SU-DHL-6 (cell line): ENCODE data around the gene CUX1.

Experiments used
- H2AFZ ChIP-seq: fragments of 200-600 bp; sonication (generic); 2 replicates; pipeline ENCODE4 v1.6.1; 2014; ENCODE audit warnings: low read depth, mild to moderate bottlenecking, moderate library complexity, mixed read lengths, antibody characterized with exemption, low read length; ENCODE audit not compliant: severe bottlenecking
- H3F3A ChIP-seq: fragments of 200-600 bp; shearing (Covaris generic); 2 replicates; pipeline ENCODE4 v1.6.0; 2016; ENCODE audit warnings: antibody characterized with exemption, mild to moderate bottlenecking; ENCODE audit not compliant: insufficient read depth
- H3K27ac ChIP-seq: fragments of 200-600 bp; sonication (generic); 2 replicates; pipeline ENCODE4 v1.5.1; 2016; ENCODE audit warnings: low read depth, mild to moderate bottlenecking, low read length, moderate library complexity, mixed read lengths
- H3K27me3 ChIP-seq: fragments of 200-600 bp; sonication (generic), shearing (Covaris generic); 2 replicates; pipeline ENCODE4 v1.6.0; 2014; ENCODE audit warnings: mild to moderate bottlenecking, low read length
- H3K36me3 ChIP-seq: fragments of 200-600 bp; sonication (generic); 2 replicates; pipeline ENCODE4 v1.6.1; 2014; ENCODE audit warnings: mild to moderate bottlenecking, low read length, mixed read lengths
- H3K4me2 ChIP-seq: fragments of 300-600, 200-600 bp; shearing (Covaris generic), sonication (generic); 2 replicates; pipeline ENCODE4 v1.6.0; 2014; ENCODE audit warnings: low read length, low read depth, mild to moderate bottlenecking; ENCODE audit not compliant: poor library complexity, severe bottlenecking
- H3K4me3 ChIP-seq: fragments of 200-600 bp; sonication (generic); 2 replicates; pipeline ENCODE4 v1.5.1; 2014; ENCODE audit warnings: antibody characterized with exemption, low read length, mild to moderate bottlenecking, mixed read lengths; ENCODE audit not compliant: insufficient read depth, poor library complexity, severe bottlenecking
- H3K79me2 ChIP-seq: fragments of 200-600 bp; sonication (generic); 2 replicates; pipeline ENCODE4 v1.6.1; 2014; ENCODE audit warnings: mild to moderate bottlenecking, low read length, moderate library complexity; ENCODE audit not compliant: insufficient read depth
- H3K9ac ChIP-seq: fragments of 200-600 bp; sonication (generic); 2 replicates; pipeline ENCODE4 v1.7.0; 2014; ENCODE audit warnings: mild to moderate bottlenecking, low read length
- H3K9me2 ChIP-seq: fragments of 200-600 bp; sonication (generic); replicated peaks from 2 replicates; pipeline ENCODE4 v1.6.1; 2014; ENCODE audit warnings: low read length; ENCODE audit not compliant: insufficient read depth
- H3K9me3 ChIP-seq: fragments of 200-600 bp; sonication (generic); 2 replicates; pipeline ENCODE4 v1.6.1; 2014; ENCODE audit warnings: low read length, mixed read lengths; ENCODE audit not compliant: insufficient read depth
- H4K20me1 ChIP-seq: fragments of 200-600 bp; sonication (generic); 2 replicates; pipeline ENCODE4 v1.6.1; 2014; ENCODE audit warnings: low read depth, mild to moderate bottlenecking, antibody characterized with exemption, low read length, moderate library complexity, mixed read lengths
- EZH2phosphoT487 ChIP-seq: fragments of 200-600 bp; sonication (generic), shearing (Covaris generic); conservative IDR thresholded peaks from 2 replicates; pipeline ENCODE4 v1.6.1; 2018; ENCODE audit warnings: mild to moderate bottlenecking, antibody characterized with exemption, low read length, moderate library complexity, mixed read lengths
- TF ChIP-seq, protein P1 (sequence below): fragments of 200-600 bp; sonication (generic); IDR thresholded peaks from one replicate; pipeline ENCODE4 v1.5.1; 2017; ENCODE audit warnings: antibody characterized with exemption, mild to moderate bottlenecking, low read length, moderate library complexity; ENCODE audit not compliant: insufficient read depth, poor library complexity, severe bottlenecking

CUX1 gene

DNA sequence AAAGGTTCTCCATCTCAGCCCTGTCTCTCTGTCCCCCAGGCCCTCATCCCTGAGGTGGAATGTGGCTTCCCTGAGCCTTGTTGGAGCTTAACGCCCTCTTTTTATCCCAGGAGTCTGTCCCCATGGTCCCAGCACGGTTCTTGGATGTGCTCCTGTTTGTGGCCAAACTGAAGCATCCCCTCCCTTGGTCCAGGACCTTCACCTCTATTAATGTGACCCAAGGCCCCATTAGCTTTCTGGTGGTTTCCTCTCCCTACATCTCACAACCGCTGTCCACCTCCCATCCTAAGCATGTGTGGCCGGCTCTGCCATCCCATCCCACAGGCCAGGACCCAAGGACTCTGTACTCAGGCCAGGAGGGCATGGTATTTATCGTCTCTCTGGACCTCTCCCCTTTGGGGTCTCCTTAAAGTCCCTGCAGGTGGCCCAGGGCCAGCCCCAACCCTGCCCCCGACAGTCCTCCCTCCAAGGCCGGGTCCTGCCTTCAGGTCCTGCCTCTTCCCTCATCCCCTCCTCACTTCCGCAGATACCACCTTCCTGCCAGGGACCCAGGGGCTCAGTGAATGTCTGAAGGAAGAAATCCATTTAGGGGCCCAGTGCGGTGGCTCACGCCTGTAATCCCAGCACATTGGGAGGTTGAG is 453.9 kb downstream of the CUX1 start:
- Histone ChIP-seq H3K4me3 (no peak overlapping the region), H3K27me3 (no peaks in the 10 kb centered on the region), H3K27ac (no peak overlapping the region), H4K20me1 (no peaks in the 10 kb centered on the region), H3K9ac (no peak overlapping the region), H3K9me3 (no peaks in the 10 kb centered on the region), H3F3A (no peaks in the 10 kb centered on the region), H3K4me2 (no peak overlapping the region), H3K9me2 (no peaks in the 10 kb centered on the region), H3K36me3 (no peaks in the 10 kb centered on the region), H3K79me2 (no peaks in the 10 kb centered on the region), H2AFZ (no peak overlapping the region)
- TF ChIP-seq EZH2phosphoT487 = no peak
- TF ChIP-seq, protein P1, sequence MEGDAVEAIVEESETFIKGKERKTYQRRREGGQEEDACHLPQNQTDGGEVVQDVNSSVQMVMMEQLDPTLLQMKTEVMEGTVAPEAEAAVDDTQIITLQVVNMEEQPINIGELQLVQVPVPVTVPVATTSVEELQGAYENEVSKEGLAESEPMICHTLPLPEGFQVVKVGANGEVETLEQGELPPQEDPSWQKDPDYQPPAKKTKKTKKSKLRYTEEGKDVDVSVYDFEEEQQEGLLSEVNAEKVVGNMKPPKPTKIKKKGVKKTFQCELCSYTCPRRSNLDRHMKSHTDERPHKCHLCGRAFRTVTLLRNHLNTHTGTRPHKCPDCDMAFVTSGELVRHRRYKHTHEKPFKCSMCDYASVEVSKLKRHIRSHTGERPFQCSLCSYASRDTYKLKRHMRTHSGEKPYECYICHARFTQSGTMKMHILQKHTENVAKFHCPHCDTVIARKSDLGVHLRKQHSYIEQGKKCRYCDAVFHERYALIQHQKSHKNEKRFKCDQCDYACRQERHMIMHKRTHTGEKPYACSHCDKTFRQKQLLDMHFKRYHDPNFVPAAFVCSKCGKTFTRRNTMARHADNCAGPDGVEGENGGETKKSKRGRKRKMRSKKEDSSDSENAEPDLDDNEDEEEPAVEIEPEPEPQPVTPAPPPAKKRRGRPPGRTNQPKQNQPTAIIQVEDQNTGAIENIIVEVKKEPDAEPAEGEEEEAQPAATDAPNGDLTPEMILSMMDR = no peak

DNA sequence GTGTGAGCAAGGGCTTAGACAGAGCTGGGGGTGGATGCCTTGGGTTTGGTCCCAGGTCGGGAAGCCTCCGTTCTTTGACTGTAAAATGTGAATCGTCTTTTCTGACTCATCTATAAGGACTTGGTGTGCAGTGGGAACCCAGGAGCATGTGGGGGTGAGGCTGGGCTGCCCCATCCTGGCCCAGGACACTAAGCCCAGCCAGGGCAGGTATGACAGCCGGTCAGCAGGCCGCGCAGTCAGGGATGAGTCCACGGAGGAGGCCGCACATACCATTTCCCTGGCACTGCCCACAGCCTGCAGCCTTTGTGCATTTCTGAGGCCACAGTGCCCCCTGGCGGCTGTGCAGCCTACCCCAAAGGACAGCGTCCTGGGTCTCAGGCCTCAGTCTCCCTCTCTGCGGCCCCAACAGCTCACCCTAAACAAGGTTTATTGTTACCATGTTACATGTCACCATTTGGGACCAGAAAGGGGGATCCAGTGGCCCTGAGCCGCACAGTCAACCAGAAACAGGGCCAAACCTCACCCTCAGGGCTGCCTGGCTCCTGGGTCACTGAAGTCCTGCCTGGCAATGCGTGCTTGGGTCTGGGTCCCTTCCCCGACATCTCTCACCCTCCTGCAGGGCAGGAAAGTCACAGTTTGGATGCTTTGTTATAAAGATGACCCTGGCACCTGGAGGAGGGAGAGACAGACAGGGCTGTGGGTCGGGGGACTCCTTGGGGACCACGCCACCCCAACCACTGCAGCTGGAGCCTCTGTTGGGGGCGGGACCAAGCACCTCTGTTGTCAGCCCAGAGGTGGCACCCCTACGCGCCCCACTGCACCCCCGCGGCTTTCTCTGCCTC is 454.9 kb downstream of the CUX1 start:
- no peaks in the 10 kb centered on the region for H3F3A ChIP-seq
- no peak overlapping the region for H3K27ac ChIP-seq
- H3K4me3 ChIP-seq = no peak overlapping the region
- H3K9me2 ChIP-seq = no peaks in the 10 kb centered on the region
- H3K27me3 ChIP-seq = no peaks in the 10 kb centered on the region
- H3K4me2 ChIP-seq = no peak overlapping the region
- no peaks in the 10 kb centered on the region for H4K20me1 ChIP-seq
- no peak overlapping the region for H3K9ac ChIP-seq
- H3K9me3 ChIP-seq = no peaks in the 10 kb centered on the region
- no peaks in the 10 kb centered on the region for H3K79me2 ChIP-seq
- no peak overlapping the region for H2AFZ ChIP-seq
- H3K36me3 ChIP-seq = no peaks in the 10 kb centered on the region
- TF ChIP-seq, protein P1 = peak; percentile 95
- TF ChIP-seq EZH2phosphoT487 = no peak

DNA sequence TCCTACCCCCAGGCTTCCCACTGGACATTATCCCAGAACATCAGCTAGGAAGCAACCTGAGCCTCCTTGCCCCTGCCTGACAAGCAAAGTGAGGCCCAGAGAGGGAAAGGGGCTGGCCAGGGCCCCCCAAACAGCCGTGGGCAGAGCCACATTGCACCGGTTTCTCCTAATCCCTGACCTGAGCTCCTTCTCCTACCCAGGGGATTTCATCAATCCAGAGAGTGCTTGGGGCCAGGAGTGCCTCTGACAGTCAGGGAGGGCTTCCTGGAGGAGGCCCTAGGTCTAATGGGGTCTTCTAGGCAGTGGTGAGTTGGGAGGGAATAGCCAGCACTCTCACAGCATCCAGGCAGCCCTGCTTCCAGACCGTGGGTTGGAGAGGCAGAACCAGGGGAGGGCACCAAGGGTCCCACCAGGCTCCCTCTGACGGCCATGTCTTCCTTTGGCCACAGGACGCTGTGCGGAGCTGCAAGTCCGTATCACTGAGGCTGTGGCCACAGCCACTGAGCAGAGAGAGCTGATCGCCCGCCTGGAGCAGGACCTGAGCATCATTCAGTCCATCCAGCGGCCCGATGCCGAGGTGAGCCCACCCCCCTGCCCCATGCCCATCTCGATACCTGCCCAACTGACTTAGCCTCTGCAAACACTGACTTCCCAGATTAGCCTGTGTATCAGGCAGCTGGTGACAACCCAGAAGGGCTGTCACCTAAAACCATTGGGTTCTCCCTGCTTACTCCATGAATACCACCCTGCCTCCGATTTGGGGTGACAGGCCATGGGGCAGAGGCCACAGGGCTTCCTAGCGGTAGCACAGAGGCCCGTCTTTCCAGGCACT is 455.7 kb downstream of the CUX1 start:
- TF ChIP-seq, protein P1 = no peak
- TF ChIP-seq EZH2phosphoT487 = no peak
- Histone ChIP-seq H3K4me3 (no peak overlapping the region), H3K9me3 (no peaks in the 10 kb centered on the region), H3K27me3 (no peaks in the 10 kb centered on the region), H3K36me3 (no peaks in the 10 kb centered on the region), H3F3A (no peaks in the 10 kb centered on the region), H3K79me2 (no peaks in the 10 kb centered on the region), H2AFZ (no peak overlapping the region), H3K9ac (no peak overlapping the region), H4K20me1 (no peaks in the 10 kb centered on the region), H3K4me2 (no peak overlapping the region), H3K27ac (no peak overlapping the region), H3K9me2 (no peaks in the 10 kb centered on the region)
